Tibial nerve (tissue), 4 donors: ENCODE data around the gene TAPT1.

ENCODE experiments used
- EP300 ChIP-seq, 2 donors: sonication (generic); formaldehyde crosslinking; IDR thresholded peaks; one replicate each; pipeline ENCODE4 v1.6.1; 2017; ENCODE audit warnings: antibody characterized with exemption in 2 of 2, mild to moderate bottlenecking in 1 of 2
- POLR2A ChIP-seq, 2 donors: fragments of 450-650 bp; IDR thresholded peaks; one replicate each; pipeline ENCODE4 v1.6.1; 2017; ENCODE audit warnings: antibody characterized with exemption in 2 of 2, mild to moderate bottlenecking in 2 of 2, moderate library complexity in 2 of 2
- TF ChIP-seq, protein P1 (sequence below), 5 experiments: fragments of 200-600 bp in 3 of 5; fragments of 450-650 bp in 2 of 5; sonication (generic) in 3 of 5; IDR thresholded peaks; one replicate each; pipeline ENCODE4 v1.5.1; 2016 to 2019; ENCODE audit warnings: antibody characterized with exemption in 5 of 5, mild to moderate bottlenecking in 3 of 5, moderate library complexity in 2 of 5

DNA sequence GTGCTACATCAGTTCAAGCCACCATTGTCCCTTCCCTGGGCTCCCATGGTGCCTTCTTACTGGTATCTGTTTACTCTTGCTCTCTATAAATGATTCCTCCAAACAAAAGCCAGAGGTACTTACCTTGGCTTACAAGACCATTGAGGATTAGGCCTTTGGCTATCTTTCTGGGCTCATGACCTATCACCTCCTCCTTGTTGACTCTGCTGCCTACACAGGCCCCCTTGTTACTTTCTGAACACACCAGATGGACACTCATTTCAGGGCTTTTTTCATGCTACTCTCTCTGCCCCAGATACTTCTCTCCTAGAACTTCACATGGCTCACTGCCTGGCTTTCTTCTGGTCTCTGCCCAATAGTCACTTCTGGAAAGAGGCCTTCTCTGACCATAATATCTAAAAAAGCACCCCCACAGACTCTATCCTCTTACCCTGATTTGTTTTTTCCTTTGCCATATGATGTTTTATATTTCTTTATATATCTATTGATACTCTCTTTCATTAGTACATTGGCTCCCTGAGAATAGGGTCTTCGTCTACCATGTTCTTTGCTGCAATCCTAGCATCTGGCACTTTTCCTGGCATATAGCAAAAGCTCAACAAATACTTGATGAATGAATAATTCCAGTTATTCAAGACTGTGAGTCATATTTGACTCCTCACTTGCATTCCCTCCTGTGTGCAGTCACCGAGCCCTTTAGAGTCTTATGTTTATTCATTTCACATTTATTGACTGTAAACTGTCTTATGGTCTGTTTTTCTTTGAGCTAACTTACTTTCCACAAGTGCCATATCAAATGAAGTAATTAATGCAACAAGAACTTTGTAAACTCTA is 27.1 kb upstream of the TAPT1 start:
- TF ChIP-seq, protein P1, sequence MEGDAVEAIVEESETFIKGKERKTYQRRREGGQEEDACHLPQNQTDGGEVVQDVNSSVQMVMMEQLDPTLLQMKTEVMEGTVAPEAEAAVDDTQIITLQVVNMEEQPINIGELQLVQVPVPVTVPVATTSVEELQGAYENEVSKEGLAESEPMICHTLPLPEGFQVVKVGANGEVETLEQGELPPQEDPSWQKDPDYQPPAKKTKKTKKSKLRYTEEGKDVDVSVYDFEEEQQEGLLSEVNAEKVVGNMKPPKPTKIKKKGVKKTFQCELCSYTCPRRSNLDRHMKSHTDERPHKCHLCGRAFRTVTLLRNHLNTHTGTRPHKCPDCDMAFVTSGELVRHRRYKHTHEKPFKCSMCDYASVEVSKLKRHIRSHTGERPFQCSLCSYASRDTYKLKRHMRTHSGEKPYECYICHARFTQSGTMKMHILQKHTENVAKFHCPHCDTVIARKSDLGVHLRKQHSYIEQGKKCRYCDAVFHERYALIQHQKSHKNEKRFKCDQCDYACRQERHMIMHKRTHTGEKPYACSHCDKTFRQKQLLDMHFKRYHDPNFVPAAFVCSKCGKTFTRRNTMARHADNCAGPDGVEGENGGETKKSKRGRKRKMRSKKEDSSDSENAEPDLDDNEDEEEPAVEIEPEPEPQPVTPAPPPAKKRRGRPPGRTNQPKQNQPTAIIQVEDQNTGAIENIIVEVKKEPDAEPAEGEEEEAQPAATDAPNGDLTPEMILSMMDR (IDR thresholded peaks at IDR 0.05) = no peak
- TF ChIP-seq POLR2A (IDR thresholded peaks at IDR 0.05) = no peak
- TF ChIP-seq EP300 (IDR thresholded peaks at IDR 0.05) = no peak
